HepG2 (cell line): ENCODE data around the gene PLA2G4A.

Experiments used
- CHD4 ChIP-seq: fragments of 200-600 bp; sonication (generic); IDR thresholded peaks from 2 replicates; pipeline ENCODE4 v1.7.0; 2017; ENCODE audit warnings: mild to moderate bottlenecking, low read length, borderline replicate concordance
- ESRRA ChIP-seq: sonication (generic); formaldehyde crosslinking; IDR thresholded peaks from 2 replicates; pipeline ENCODE4 v1.5.1; 2020; ENCODE audit warnings: mild to moderate bottlenecking, low read depth, missing genetic modification reagents
- ZNF331 ChIP-seq: sonication (generic); formaldehyde crosslinking; IDR thresholded peaks from 2 replicates; pipeline ENCODE4 v1.4.0; 2020; ENCODE audit warnings: missing genetic modification reagents

DNA sequence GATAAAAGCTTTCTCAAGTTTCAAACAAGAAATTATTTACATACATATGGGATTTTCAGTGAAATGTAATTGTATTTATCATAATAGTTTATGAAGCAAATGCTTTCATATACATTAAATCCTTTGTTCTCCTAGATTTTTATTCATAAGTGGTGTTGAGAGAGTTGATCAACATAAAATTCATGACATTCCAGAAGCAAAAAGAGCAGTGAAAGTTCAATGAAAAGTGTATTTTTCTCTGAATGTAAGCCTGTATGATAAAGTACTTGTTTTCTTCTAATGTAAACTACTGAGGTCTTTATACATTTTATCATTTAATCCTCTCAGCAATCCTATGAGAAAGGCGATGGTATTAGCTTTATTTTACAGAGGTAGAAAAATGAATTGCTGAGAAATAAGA lies 146.5 kb downstream of the PLA2G4A start:
- TF ChIP-seq CHD4 (no peak), ESRRA (no peak), ZNF331 (CRISPR knock-in tag) (no peak)
